HG02759 (cell line): ENCODE results near the gene MED8.

Experiments
- ATAC-seq: cut with Tn5 transposase; IDR thresholded peaks from one replicate; pipeline ENCODE4 v1.9.1; 2021; ENCODE audit warnings: mild to moderate bottlenecking, moderate library complexity; ENCODE audit not compliant: unreplicated experiment

MED8 gene

DNA sequence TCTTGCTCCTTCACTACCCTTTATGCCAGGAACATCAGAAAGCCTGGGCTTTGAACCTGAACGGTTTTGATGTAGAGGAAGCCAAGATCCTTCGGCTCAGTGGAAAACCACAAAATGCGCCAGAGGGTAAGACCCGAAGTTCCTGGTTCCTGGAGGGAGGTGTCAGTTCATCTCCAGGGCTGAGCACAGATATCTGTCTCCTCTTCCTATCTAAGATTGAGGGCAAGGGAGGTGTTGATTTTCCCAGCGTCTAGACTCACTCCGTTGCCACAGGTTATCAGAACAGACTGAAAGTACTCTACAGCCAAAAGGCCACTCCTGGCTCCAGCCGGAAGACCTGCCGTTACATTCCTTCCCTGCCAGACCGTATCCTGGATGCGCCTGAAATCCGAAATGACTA is 29.9 kb downstream of the MED8 start:
- ATAC-seq = no peak

DNA sequence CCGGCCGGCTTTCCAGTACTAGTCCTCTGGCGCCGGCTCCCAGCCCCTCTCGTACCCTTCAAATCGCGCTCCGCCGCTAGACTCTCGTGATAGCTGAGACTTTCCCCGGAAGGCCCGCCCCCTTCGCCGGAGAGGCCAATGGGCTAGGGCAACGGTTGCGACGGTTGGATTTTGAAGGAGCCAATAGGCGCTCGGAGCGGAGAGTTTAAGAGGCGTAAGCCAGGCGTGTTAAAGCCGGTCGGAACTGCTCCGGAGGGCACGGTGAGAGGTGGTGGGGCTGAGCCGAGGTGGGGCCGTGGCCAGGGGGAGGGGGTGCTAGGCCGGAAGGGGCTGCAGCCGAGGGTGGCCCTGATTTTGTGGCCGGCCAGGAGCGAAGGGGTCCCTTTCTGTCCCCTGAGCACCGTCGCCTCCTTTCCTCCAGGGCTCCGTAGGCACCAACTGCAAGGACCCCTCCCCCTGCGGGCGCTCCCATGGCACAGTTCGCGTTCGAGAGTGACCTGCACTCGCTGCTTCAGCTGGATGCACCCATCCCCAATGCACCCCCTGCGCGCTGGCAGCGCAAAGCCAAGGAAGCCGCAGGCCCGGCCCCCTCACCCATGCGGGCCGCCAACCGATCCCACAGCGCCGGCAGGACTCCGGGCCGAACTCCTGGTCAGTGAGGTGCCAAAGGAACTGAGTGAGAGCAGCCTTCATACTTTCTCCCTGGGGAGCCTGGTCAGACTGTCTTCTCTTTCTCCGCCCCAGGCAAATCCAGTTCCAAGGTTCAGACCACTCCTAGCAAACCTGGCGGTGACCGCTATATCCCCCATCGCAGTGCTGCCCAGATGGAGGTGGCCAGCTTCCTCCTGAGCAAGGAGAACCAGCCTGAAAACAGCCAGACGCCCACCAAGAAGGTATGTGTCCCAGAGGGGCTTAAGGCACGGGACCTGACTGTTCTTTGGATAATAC is 30.6 kb downstream of the MED8 start, which contains the start of gene CDC20:
Gene CDC20 (plus strand): TSS at position 236 of the 948 bp plus-strand sequence. CDS start 235 bp downstream, at position 471.
- peak; percentile 97 for ATAC-seq

DNA sequence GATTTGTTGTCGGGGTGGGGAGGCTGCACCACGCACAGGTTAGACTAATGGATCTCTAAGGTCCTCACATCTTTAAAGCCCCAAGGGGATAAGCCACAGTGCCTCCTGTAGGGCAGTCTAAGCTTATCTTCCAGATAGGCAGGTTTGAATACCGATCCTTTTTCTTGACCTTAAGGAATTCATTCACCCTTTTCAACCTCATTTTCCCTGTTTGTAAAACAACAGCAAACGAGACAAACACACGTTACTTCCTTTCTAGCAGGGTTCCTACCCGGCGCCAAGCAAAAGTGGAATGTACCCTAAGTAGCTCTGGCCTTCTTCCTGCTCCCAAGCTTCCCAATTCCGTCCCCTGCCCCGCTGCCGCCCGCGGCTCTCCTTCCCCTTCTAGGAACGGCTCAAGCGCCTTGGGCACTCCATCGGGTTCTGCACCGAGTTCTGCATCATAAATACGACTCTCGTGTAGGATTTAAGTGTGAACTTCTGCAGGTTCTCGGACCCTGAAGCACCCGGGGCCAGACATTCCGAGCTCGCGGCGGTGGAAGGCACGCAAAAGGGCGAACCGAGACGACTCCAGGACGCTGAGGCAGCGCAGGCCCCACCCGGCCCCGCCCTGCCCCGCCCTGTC is 31.4 kb downstream of the MED8 start:
- ATAC-seq = peak; percentile 22

DNA sequence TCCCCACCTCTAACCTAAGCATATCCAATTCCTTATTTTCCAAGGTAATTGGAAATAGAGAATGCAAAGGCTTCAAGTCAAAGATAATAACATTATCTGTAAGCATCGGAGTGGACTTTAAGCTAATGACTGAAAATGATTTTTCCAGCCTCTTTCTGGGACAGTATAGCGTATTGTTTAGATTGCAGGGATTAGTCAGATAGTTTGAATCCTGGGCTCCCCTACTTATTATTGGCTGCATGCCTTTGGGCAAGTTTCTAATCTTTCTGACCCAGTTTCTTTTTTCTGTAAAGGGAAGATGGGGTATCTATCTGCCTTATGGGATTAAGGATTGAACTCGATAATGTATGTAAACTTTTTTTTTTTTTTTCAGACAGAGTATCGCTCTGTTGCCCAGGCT is 32.3 kb downstream of the MED8 start:
- no peak for ATAC-seq

DNA sequence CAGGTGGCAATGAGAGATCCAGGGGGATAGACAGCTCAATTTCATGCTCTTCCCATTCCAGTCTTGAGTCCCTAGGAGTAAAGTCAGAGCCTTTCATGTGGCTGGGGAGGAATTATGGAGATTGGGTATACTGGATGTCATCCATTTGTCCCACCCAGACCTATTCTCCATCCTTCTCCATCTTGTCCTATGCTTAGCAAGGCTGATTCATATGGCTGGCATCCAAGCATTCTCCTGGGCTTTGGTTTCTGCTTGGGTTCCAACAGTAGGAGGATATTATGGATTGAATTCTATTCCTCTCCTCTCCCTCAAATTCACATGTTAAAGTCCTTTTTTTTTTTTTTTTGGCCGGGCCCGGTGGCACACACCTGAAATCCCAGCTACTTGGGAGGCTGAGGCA is 34.7 kb downstream of the MED8 start:
- ATAC-seq = no peak

DNA sequence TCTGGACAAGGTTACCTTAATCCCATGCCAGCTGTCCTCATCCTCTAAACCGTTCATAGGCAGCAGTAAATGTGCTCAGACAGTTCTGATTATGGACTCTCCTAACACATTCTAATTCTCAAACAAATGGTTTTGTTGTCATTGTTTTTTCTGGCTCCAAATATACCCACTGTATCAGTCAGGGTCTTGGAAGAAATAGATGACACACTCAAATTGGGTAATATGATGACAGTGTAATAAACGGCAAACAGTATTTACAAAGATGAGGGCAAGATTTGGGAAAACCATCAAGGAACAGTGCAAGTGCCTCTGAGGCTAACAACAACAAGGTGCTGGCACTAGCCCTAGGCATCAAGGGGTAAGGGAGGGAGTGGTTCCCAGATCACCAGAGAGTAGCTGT is 35.1 kb downstream of the MED8 start:
- no peak for ATAC-seq

DNA sequence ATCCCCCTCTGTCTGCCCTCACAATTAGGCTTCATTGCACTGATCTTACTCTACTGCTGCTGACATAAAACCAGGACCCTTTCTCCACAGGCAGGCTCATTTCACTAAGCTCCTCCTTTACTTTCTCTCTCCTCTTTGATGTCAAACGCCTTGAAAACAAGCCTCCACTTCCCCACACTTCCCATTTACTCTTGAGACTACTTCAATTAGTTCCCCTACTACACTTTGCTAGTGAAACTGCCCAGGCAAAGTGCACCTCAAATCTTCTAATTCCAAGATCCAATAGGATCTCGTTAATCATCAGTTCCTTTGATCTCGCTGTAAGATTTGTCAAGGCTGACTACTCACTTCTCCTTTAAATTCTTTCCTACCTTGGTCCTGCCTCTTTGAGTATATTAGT is 36.7 kb downstream of the MED8 start:
- no peak for ATAC-seq

DNA sequence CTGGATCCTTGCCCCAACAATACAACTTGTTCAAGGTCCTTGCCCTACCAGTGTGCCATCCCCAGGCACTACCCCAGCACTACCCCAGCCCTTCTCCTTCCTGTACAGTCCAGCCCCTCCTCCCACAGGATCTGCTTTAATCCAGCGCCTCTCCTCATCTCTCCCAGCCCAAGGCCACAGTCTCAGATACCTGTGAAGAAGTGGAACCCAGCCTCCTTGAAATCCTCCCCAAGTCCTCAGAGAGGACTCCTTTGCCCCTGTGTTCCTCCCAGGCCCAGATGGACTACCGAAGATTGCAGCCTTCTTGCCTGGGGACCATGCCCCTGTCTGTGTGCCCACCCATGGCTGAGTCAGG is 37.3 kb downstream of the MED8 start:
- no peak for ATAC-seq

DNA sequence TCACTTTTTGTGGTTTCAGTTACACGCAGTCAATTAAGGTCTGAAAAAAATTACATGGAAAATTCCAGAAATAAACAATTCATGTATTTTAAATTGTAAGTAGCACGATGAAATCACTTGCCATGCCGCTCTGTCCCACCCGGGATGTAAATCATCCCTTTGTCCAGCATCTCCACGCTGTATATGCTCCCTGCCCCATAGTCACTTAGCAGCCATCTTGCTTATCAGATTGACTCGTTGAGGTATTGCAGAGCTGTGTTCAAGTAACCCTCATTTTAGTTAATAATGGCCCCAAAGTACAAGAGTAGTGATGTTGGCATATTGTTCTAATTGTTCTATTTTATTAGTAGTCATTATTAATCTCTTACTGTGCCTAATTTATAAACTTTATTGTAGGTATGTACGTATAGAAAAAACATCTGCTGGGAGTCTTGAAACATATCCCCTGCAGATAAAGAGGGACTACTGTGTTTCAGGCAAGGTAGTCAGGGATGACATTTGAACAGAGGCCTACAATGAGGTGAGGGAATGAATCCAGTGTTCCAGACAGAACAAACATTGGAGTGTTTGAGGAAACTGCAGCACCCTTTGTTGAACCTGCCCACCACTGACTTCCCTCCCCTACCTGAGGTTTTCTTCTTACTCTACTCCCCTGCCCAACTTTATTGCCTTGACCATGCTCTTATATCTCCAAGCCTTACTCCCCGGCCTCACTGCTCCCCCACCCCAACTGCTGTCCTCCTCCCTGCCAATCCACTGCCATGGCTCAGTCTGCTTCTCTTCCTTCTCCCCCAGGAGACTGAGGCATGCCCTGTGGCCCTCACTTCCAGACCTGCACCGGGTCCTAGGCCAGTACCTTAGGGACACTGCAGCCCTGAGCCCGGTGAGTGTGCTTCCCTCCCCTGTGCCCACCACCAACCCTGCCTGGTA is 37.9 kb downstream of the MED8 start:
- no peak for ATAC-seq

DNA sequence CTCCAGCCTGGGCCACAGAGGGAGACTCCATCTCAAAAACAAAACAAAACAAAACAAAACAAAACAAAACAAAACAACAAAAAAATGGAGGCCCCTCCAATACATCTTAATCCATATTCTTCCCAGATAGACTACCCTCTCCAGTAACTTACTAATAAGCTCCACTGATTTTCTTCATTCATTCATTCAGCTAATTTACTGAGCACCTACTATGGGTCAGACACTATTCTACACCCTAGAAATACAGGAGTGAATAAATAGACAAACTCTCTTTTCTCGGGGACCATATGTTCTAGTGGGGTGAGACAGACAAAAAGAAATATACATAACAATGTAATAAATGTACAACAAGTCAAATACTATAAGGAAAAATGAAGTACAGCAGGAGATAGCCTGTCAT is 38.6 kb downstream of the MED8 start:
- ATAC-seq = no peak

DNA sequence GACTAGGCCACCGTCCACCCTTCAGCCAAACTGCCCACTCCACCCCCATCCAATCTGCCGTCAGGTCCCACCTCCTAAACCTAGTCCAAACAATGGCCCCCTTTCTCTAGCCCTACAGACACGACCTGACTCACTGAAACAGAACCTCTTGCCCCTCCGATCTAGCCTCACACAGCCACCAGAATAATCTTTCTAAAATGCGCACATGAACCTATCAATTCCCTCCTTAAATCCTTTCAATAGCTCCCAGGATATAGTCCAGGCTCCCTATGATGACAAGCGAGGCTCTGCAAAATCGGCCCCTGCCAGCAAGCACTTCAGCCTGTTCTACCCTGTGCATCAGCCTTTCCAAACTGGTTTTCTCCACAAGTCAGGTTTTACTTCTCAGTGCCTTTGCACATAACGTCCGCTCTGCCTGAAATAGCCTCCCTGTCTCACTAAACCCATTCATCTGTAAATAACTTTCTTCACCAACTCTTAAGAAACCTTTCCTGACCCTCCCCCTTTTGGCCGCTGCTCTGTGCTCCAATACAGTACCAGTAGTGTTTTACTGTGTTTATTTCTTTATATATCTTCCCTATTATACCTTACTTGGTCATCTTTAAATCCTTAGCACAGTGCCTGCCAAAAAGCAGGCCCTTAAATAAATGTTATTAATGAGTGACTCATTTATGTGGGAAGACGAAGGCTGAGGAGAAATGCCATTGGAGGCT is 39.9 kb downstream of the MED8 start:
- ATAC-seq = no peak

DNA sequence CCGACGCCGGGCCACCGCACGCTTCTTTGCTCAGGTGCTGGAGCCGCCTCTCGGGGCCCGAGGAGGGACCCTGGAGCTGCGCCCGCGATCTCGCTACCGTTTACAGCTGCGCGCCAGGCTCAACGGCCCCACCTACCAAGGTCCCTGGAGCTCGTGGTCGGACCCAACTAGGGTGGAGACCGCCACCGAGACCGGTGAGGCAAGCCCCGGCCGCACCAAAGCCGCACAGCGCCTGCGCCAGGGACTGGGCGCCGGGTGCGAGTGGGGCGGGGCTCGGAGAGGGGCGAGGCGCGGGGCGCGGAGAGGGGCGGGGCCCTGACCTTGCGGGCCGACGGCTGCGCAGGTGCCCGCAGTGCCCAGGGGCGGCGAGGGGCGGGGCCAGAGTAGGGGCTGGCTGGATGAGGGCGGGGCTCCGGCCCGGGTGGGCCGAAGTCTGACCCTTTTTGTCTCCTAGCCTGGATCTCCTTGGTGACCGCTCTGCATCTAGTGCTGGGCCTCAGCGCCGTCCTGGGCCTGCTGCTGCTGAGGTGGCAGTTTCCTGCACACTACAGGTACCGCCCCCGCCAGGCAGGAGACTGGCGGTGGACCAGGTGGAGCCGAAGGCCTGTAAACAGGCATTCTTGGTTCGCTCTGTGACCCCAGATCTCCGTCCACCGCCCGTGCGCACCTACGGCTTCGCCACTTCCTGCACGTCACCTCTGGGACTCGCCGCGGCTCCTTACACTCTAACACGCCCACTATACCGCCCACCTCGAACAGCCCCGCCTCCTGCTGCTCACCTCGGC is 40.6 kb downstream of the MED8 start:
- ATAC-seq = no peak

DNA sequence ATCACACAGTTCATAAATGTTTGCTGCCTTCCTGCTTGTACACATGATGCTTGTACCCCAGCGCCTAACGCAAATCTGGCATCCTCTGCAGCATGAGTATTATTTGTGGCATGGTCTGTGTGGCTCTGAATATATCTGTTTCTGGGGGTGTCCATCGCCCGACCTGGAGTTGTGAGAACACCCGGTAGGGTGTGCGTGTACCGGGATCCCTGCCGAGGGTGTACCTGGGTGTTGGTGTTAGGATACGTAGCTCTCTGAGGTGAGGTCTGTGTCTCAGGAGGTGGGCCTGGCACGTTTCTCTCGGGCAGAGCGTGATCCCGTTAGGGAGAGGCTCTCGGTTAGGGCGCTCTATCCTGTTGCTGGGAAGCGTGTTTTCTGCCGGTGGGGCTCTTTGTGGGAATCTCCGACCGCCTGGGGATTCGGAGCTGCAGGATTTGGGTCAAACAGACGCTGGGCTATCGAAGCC is 41.2 kb downstream of the MED8 start:
- no peak for ATAC-seq

DNA sequence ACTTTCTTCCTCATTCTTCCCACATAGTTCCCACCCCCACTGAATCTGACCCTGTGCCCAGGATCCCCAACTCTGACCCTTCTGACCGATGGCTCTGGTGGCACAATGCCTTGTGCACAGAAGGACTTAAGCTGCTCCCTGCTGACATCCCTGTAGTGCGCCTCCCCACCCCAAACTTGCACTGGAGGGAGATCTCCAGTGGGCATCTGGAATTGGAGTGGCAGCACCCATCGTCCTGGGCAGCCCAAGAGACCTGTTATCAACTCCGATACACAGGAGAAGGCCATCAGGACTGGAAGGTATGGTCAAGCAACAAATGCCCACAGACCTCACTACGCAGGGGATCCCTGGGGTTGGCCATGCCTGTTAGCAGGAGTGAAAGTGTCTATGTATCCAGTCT is 43.0 kb downstream of the MED8 start:
- no peak for ATAC-seq

DNA sequence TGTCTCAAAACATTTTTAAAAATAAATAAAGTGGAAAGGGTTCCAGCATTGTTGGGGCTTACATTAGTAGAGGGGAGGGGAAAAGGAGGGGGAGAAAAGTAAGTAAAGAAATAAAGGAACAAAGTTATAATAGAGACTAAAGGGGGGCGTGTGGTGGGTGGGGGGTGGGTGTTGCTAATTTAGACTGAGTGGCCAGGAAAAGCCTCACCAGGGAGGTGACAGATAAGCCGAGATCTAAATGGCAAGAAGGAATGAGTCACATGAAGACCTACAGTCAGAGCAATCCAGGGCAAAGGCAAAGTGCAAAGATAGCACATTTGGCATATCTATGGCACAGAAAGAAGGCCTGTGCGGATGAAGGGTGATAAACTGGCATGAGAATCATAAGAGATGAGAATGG is 44.5 kb downstream of the MED8 start:
- ATAC-seq = no peak

DNA sequence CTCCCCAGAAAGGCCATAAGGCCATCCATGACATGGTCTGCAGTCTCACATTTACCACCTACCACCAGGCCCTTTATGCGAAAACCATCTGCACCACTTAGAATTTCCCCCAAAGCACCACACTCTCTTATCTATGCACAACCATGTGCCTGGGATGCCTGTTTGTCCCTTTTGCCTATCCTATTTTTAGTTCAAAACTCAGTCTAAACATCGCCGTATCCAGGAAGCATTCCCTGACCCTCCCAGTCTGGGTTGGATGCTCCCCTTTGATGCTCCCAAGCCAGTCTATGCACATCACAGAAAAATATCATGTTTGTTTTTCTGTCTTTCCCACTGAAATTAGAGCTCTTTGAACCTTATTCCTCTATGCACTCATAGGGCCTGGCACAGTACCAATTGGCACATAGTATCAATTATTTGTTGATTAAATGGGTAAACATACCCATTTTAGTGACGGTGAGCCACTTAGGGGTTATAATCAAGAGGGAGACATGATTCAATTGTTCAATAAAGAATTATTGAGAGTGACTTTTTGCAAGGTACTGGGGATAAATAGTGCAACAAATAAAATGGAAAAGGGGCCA is 45.2 kb downstream of the MED8 start:
- ATAC-seq = no peak

DNA sequence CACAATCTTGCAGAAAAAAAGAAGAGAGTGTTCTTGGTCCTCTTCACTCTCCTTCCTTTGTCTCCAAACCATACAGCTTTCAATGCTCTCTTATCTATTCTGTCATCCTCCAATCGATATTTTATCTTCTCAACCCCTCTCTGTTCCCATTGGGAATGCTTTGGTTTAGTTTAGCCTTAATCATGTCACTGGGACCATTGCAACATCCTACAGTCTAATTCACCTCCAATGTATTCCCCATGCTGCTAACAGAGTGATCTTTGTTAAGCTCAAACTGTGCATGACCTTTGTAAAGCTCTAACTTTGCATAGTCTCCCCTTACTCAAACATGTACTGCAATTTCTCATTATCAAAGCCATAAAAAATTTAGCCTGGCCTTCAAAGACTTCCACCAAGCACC is 49.0 kb downstream of the MED8 start:
- ATAC-seq = no peak

DNA sequence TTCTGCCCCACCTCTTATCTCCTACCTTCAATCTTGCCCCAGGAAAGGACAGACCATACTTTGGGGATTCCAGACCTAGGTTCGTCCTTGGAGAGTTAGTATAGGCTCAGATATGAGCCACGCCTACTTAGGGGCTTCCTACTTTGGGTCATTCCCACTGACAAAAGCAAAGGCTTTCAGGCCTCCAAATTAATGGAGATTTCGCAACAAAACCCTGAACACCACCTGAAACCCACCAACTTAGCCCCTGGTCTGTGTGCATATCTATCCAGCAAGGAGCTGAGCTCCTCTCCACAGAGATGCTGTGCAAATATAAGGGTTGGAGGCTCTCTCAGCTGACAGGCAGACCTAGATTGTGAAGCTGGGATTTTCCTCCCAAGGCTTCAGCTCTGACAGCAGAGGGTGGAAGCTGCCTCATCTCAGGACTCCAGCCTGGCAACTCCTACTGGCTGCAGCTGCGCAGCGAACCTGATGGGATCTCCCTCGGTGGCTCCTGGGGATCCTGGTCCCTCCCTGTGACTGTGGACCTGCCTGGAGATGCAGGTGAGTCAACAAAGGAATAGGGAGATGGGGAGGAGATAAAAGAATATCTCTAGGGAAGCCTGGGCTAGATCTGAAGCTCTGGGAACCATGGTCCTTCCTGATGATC is 49.9 kb downstream of the MED8 start:
- ATAC-seq = no peak

DNA sequence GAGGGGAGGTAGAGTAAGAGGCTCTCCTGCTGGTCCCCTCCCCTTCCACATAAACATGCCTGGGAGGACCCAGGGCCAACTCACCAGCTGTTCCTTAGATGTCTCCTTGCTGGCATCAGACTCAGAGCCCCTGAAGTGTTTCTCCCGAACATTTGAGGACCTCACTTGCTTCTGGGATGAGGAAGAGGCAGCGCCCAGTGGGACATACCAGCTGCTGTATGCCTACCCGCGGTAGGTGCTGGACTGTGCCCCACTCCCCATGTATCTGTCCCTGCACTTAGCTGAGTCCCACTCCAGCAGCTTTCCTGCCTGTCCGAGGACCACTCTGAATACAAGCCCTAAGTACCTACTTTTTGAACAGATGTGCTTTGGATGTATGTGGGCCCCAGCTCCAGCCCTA is 51.6 kb downstream of the MED8 start:
- no peak for ATAC-seq
